Suppressor macrophage treated with lipopolysaccharide for 1 hour (primary cell): ENCODE measurements around the gene ISG15.
A peak's percentile ranks its signal among the peaks of the same experiment; 100 is the strongest.

ENCODE experiments used
- DNase-seq, 3 donors: peaks; one replicate each; pipeline ENCODE4 v3.0.0-alpha.2; 2020 to 2022

ISG15 gene

GRCh38 chr1:1030867-1031658 lies 17.8 kb downstream of the ISG15 start:
- DNase-seq, result peak in 1 of 3 donors; percentile 14

DNA sequence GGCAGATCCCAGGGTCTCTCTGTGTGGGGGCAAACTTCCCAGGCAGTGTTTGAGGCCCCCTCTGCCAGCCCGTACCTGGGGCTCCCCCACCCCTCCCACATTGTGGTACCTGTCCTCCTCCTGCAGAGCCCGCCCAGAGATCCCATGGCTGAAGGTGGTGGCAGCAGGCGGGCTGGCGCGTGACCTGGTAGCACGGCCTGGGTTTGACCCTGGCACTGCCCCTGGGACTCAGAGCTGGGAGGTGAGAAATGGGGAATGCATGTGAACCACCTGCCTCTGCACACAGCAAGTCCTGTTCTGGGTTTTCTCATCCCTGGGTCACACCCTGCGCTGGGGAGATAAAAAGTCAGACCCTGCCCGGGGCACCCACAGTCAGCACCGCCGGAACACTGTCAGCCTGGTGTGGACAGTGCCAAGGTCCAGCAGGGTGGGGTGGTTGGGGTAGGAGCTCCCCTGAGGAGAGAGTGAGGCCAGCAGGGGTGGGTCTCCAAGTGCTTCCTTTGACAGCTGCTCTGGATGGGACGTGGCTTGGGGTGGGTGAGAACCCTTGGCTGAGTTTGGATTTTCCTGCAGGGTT lies 18.4 kb downstream of the ISG15 start:
- peak in 1 of 3 donors; percentile 1 for DNase-seq

DNA sequence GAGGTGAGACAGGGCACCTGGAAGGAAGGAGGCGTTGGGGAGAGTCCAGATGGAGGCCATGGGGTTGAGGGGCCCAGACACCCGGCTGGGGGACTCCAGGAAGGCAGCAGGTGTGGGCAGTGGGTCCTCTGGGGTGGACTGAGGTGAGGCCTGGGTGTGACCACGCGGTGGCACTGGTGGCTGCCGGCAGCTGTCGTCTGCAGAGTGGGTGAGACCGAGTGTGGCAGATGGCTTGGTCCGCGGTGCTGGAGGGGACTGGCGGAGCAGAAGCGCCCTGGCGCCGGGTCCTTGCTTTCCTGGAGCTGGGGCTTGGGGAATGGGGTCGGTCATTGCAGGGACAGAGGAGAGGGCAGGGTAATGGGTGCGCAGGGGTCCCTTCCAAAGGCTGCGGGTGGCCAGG lies 19.1 kb downstream of the ISG15 start:
- peak in 1 of 3 donors; percentile 39 for DNase-seq

GRCh38 chr1:1033009-1033587 lies 19.8 kb downstream of the ISG15 start:
- DNase-seq, result peak; percentile 88 to 96 (median 89)

GRCh38 chr1:1033731-1034438 lies 20.6 kb downstream of the ISG15 start:
- DNase-seq, result peak in 1 of 3 donors; percentile 51

DNA sequence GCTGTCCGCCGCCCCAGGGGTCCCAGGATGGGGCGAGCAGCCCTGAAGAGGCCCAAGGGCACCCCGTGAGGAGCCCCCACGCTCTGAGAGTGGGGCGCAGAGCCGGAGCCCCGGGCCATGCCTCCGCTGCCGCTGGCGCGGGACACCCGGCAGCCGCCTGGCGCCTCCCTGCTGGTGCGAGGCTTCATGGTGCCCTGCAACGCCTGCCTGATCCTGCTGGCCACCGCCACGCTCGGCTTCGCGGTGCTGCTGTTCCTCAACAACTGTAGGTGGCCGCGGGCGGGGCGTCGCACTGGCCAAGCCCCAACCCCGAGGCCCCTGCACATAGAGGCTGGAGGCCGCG lies 21.1 kb downstream of the ISG15 start:
- DNase-seq, result peak in 1 of 3 donors; percentile 40

GRCh38 chr1:1035291-1035943 lies 22.1 kb downstream of the ISG15 start:
- DNase-seq, result no peak

- no peak for DNase-seq
Measured at GRCh38 chr1:1037366-1038327, 24.4 kb downstream of the ISG15 start.

DNA sequence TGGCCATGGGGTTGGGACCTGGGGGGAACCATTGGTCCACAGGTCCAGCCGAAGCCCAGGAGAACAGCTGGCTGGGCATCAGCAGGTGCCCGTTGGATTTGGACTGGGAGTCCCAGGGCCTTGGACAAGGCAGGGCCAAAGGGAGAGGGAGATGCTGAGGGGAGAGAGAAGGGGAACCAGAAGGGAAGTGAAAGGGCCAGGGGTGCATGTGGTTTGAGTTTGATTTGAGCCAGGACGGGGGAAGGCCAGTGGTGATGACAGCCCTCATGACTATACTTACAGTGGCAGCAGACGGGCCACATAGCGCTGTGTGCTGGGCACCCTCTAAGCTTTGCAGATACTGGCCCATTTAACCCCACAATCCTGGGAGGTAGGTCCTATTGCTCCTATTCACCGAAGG lies 25.4 kb downstream of the ISG15 start:
- peak; percentile 80 to 90 (median 86) for DNase-seq

- DNase-seq, result peak in 2 of 3 donors; percentile 55 to 65
Measured at GRCh38 chr1:1039145-1039910, 26.0 kb downstream of the ISG15 start.

DNA sequence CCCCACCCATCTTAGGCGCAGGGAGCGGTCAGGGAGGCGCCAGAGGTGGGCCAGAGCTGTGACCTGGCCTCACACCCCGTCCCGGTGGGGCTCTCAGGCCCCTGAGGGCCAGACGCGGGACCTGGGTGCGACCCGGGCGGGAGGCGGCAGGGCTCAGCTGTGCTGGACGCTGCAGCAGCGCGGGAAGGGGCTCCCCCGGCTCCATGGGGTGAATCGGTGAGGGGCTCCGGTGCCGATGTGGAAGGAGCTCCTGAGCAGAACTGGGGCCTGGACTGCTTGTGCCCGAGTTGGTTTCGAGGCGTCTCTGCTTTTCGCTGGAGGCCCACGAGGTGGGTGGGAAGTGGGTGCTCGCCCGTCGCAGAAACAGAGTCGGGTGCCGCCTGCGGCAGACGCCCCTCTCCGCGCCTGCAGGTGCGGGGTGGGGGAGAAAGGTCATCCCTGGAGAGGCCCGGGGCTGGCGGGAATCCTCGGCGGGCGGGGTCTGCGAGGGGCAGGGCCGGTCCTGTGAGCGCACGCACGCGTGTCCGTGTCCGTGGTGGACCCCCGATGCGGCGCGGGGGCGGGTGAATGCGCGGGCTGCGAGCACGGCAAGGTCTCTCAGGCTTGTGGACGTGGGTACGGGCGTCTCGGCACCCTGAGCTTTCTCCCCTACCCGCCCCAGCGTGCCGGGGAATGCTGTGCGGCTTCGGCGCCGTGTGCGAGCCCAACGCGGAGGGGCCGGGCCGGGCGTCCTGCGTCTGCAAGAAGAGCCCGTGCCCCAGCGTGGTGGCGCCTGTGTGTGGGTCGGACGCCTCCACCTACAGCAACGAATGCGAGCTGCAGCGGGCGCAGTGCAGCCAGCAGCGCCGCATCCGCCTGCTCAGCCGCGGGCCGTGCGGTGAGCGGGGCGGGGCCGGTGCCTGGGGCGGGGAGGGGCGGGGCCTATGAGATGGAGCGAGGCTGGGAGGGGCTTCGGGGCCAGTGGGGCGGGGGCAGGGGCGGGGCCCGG lies 27.0 kb downstream of the ISG15 start:
- DNase-seq, result peak; percentile 69 to 94 (median 81)

GRCh38 chr1:1041092-1041523 lies 27.8 kb downstream of the ISG15 start:
- no peak for DNase-seq

GRCh38 chr1:1041873-1042272 lies 28.6 kb downstream of the ISG15 start:
- no peak for DNase-seq

DNA sequence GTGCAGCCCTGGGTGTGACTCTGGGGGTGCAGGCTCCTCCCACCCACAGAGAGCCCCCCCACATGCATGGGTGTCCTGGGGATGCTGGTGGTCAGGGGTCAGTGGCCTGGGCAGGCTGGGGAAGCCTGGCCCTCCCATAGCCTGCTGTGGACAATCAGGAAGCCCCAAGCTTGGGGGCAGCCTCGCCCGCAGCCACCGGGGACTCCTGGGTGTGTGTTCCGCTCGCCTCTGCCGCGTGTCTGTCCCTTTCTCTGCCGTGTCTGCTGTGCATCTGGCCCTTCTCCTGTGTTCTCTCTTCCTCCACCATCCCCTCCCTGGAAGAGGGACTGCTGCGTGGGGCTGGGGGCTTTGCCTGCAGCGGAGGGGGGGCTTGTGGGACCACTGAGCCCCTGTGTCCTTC lies 29.5 kb downstream of the ISG15 start:
- DNase-seq, result no peak

DNA sequence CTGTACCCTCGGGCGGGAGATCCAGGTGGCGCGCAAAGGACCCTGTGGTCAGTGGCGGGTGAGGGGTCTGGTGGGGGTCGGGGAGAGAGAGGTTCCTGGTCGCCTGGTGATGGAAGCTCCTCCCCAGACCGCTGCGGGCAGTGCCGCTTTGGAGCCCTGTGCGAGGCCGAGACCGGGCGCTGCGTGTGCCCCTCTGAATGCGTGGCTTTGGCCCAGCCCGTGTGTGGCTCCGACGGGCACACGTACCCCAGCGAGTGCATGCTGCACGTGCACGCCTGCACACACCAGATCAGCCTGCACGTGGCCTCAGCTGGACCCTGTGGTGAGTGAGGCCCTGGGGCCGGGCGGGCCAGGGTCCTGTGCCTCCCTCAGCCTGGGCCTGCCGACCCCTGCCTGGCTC lies 30.1 kb downstream of the ISG15 start:
- no peak for DNase-seq

- no peak for DNase-seq
Measured at GRCh38 chr1:1043921-1044320, 30.6 kb downstream of the ISG15 start.

GRCh38 chr1:1044455-1045078 lies 31.3 kb downstream of the ISG15 start:
- DNase-seq, result no peak

DNA sequence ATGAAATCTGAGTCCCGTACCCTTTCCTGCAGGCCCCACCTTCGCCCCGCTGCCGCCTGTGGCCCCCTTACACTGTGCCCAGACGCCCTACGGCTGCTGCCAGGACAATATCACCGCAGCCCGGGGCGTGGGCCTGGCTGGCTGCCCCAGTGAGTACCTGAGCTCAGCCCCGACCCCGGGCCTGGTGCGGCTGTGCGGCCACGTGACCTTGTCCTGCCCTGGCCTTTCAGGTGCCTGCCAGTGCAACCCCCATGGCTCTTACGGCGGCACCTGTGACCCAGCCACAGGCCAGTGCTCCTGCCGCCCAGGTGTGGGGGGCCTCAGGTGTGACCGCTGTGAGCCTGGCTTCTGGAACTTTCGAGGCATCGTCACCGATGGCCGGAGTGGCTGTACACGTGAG lies 31.8 kb downstream of the ISG15 start:
- DNase-seq, result no peak

DNA sequence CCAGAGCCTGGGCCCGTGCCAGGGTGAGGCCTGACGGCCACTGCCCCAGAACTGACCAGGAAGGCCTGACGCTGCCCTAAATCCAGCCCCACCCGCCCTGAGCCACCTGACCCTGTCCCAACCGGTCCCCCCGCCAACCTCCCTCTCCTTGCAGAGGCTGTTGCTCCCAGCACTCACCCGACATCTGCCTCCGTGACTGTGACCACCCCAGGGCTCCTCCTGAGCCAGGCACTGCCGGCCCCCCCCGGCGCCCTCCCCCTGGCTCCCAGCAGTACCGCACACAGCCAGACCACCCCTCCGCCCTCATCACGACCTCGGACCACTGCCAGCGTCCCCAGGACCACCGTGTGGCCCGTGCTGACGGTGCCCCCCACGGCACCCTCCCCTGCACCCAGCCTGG lies 32.9 kb downstream of the ISG15 start:
- DNase-seq, result no peak
